ENCODE data around the gene ITPKB.

DNA sequence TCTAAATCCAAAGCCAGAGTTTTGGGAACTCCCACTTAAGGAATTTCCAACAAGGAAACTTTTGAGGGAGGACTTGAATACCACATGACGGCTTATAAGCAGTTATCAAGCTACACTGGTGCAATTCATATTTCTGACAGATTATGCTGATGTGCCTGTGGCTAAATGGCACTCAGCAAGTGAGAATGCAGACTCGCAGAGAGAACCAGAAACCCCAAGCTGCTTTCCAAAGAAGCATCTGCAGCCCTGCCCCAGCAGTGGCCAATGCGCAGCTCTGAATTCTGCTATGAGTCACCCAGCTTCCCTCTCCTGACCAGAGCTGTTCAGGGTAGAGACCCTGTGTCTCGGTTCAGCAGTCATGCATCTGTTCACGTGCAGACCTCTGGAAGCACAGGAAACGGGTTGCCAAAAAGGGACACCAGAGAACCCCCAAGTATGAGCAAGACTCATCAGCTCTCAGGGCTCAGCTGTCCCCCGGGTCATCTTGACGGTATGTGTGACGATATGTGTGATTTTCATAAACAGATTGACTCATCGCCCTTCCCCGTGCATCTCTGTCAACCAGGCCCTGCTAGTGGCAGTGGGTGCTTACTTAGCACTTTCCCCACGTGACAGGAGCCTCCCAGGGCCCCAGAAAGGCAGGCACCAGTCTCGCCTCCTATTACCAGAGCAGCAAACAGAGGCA is 76.3 kb downstream of the ITPKB start:
- TF ChIP-seq, protein P1, sequence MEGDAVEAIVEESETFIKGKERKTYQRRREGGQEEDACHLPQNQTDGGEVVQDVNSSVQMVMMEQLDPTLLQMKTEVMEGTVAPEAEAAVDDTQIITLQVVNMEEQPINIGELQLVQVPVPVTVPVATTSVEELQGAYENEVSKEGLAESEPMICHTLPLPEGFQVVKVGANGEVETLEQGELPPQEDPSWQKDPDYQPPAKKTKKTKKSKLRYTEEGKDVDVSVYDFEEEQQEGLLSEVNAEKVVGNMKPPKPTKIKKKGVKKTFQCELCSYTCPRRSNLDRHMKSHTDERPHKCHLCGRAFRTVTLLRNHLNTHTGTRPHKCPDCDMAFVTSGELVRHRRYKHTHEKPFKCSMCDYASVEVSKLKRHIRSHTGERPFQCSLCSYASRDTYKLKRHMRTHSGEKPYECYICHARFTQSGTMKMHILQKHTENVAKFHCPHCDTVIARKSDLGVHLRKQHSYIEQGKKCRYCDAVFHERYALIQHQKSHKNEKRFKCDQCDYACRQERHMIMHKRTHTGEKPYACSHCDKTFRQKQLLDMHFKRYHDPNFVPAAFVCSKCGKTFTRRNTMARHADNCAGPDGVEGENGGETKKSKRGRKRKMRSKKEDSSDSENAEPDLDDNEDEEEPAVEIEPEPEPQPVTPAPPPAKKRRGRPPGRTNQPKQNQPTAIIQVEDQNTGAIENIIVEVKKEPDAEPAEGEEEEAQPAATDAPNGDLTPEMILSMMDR (IDR thresholded peaks at IDR 0.05) = no peak
- TF ChIP-seq POLR2A (IDR thresholded peaks at IDR 0.05) = peak in 1 of 3 donors; percentile 25
